Smooth muscle cell (in vitro differentiated cells): ENCODE data around the gene TNNT2. TPM values are rescaled to one million over a fixed set of nuclear protein-coding genes. Genes with fewer than 3 reads are reported as not detected.

Source experiments
- DNase-seq: peaks from one replicate; lab custom pipeline; 2025; ENCODE audit not compliant: unreplicated experiment; lab: John Stamatoyannopoulos, UW
- H2AFZ ChIP-seq: fragments of 200-600 bp; sonication (generic); 2 replicates; pipeline ENCODE4 v1.6.0; 2016; ENCODE audit warnings: antibody characterized with exemption, low read depth, mild to moderate bottlenecking
- H3F3A ChIP-seq: fragments of 200-600 bp; sonication (generic); 2 replicates; pipeline ENCODE4 v1.6.0; 2017; ENCODE audit warnings: antibody characterized with exemption, low read depth
- H3K27ac ChIP-seq: fragments of 200-600 bp; sonication (generic); 2 replicates; pipeline ENCODE4 v1.5.1; 2016; ENCODE audit warnings: low read depth, mild to moderate bottlenecking
- H3K27me3 ChIP-seq: fragments of 200-600 bp; sonication (generic); 2 replicates; pipeline ENCODE4 v1.6.1; 2016; ENCODE audit warnings: low read depth, mild to moderate bottlenecking
- H3K36me3 ChIP-seq: fragments of 200-600 bp; sonication (generic); 2 replicates; pipeline ENCODE4 v1.5.1; 2016; ENCODE audit warnings: low read depth
- H3K4me1 ChIP-seq: fragments of 200-600 bp; sonication (generic); 2 replicates; pipeline ENCODE4 v1.5.1; 2016; ENCODE audit warnings: low read depth
- H3K4me2 ChIP-seq: fragments of 200-600 bp; sonication (generic); 2 replicates; pipeline ENCODE4 v1.6.0; 2016; ENCODE audit warnings: mild to moderate bottlenecking
- H3K4me3 ChIP-seq: fragments of 200-600 bp; sonication (generic); 2 replicates; pipeline ENCODE4 v1.5.1; 2016; ENCODE audit warnings: mild to moderate bottlenecking
- H3K79me2 ChIP-seq: fragments of 200-600 bp; sonication (generic); 2 replicates; pipeline ENCODE4 v1.6.0; 2016; ENCODE audit warnings: low read depth, mild to moderate bottlenecking
- H3K9ac ChIP-seq: fragments of 200-600 bp; sonication (generic); 2 replicates; pipeline ENCODE4 v1.6.0; 2016; ENCODE audit warnings: low read depth
- H3K9me3 ChIP-seq: fragments of 200-600 bp; sonication (generic); replicated peaks from 2 replicates; pipeline ENCODE4 v1.5.1; 2016; ENCODE audit warnings: low read depth
- H4K20me1 ChIP-seq: fragments of 200-600 bp; sonication (generic); 2 replicates; pipeline ENCODE4 v1.6.0; 2016; ENCODE audit warnings: low read depth
- CTCF ChIP-seq: fragments of 200-600 bp; sonication (generic); IDR thresholded peaks from 2 replicates; pipeline ENCODE4 v1.5.1; 2017; ENCODE audit warnings: borderline replicate concordance, mild to moderate bottlenecking, antibody characterized with exemption; ENCODE audit not compliant: insufficient read depth, poor library complexity, severe bottlenecking
- WGBS: methylation state at CpG from one replicate; pipeline ENCODE4 v1.1.7; 2016; ENCODE audit warnings: low lambda C conversion rate; 5-methylcytosine and 5-hydroxymethylcytosine counted together
- polyA plus RNA-seq: library from polyadenylated mRNA; unstranded; fragments of >200 nt; fragmentation: Nextera tagmentation; extraction: Ambion mirVana; gene quantifications from 2 replicates; pipeline ENCODE4 v1.2.1, GENCODE V29; 2016
- total RNA-seq: library from RNA; depleted of rRNA; stranded (reverse); fragments of >200 nt; gene quantifications from 2 replicates; pipeline ENCODE4 v1.2.3, GENCODE V29; 2014

TNNT2 gene
- total and polyA plus RNA-seq, 2 experiments from 2014 or later, result 4.4 to 6.5 TPM

DNA sequence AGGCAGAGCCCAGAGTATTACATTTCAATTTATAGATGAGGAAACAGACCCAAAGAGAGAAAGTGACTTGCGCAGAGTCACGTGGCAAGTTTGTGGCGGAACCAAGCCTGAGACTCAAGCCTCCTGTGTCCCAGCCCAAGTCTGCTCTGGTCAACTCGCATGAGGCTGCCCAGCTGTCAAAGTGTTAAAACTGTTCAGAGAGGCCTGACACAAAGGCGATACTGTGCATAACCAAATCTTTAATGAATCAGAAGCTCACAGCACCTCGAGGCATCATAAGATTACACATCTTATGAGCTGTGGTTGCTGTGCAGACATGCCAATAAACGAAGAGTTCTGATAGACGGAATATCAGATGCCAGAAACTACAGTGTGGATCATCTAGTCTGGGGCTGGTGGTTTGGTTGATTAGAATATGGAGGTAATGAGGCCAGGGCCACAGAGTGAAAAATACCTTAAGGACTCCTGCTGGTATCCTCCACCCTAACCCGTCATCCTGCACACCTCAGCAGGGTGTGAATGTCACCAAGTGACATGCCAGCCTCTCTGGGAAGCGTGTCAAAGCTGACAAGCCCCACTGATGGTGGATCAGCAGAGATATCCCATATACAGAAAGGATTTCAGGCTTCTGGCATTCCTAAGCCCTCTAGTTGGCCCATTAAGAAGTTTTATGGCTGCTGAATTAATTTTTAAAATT lies 42.2 kb downstream of the TNNT2 start:
- Histone ChIP-seq H3K4me2 (no peak overlapping the region), H3K36me3 (no peaks in the 10 kb centered on the region), H3F3A (no peaks in the 10 kb centered on the region), H4K20me1 (no peaks in the 10 kb centered on the region), H3K27ac (peak overlapping the region; percentile 0), H3K79me2 (no peaks in the 10 kb centered on the region), H3K27me3 (no peaks in the 10 kb centered on the region), H3K4me1 (no peaks in the 10 kb centered on the region), H3K4me3 (no peak overlapping the region), H3K9me3 (no peaks in the 10 kb centered on the region), H2AFZ (no peak overlapping the region), H3K9ac (no peak overlapping the region)
- TF ChIP-seq CTCF, result no peak
- no peak for DNase-seq
- WGBS, result 52% methylated on average over 10 of the region's 10 CpGs

DNA sequence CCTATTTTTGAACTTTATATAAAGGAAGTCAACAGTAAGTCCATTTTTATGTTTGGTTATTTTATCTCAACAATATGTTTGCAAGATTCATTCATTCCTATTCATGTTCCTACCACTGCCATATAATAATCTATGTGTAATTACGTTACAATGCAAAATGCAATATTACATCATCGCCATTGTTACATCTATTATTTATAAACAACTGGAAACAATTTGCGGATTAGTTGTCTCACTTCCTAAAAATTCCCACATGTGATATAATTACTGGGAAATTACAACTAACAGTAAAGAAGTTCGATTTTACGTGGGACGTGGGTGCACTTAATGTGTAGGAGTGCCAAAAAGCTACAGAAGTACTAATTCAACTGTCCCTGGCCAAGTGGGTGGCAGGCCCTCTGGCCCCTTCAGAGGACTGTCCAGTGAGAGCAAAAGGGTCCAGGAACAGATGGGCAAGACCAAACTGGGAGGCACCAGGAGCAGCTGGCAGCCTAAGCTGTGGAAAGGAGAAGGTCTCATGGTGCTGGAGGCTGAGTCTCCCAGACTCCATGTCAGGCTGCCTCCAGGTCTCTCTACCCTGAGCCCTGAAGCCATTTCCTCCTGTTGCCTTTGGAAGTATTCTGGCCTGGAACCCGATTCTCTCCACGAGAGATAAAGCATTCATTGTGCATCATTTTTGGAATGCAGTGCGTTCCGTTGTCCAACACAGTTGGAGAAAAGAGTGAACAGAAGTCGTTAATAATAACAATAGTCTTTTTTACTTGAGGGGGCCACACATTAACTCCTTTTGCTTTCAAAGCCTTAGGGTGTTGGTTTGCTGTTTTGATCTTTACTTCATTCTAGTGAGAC lies 42.9 kb downstream of the TNNT2 start:
- DNase-seq, result no peak
- 85% methylated on average over 11 of the region's 11 CpGs for WGBS

GRCh38 chr1:201332616-201333335 lies 44.7 kb downstream of the TNNT2 start:
- no peak overlapping the region for H3K4me3 ChIP-seq
- H3K9ac ChIP-seq, result no peak overlapping the region
- no peaks in the 10 kb centered on the region for H3K4me1 ChIP-seq
- TF ChIP-seq CTCF, result no peak
- no peaks in the 10 kb centered on the region for H4K20me1 ChIP-seq
- H3K9me3 ChIP-seq, result no peaks in the 10 kb centered on the region
- H3K36me3 ChIP-seq, result no peaks in the 10 kb centered on the region
- H3K27me3 ChIP-seq, result no peaks in the 10 kb centered on the region
- H3F3A ChIP-seq, result peaks cover 8% of the 10 kb centered on the region
- H2AFZ ChIP-seq, result no peak overlapping the region
- no peak overlapping the region for H3K27ac ChIP-seq
- no peak for DNase-seq
- H3K79me2 ChIP-seq, result no peaks in the 10 kb centered on the region
- no peak overlapping the region for H3K4me2 ChIP-seq
- 94% methylated on average over 10 of the region's 10 CpGs for WGBS

More for the DNA sequence above, 42.9 kb downstream of the TNNT2 start:
- Histone ChIP-seq H3K79me2 (no peaks in the 10 kb centered on the region), H3K27ac (no peak overlapping the region), H3K4me2 (no peak overlapping the region), H3F3A (no peaks in the 10 kb centered on the region), H3K9me3 (no peaks in the 10 kb centered on the region), H4K20me1 (no peaks in the 10 kb centered on the region), H3K9ac (no peak overlapping the region), H2AFZ (no peak overlapping the region), H3K4me3 (no peak overlapping the region), H3K4me1 (no peaks in the 10 kb centered on the region), H3K27me3 (no peaks in the 10 kb centered on the region), H3K36me3 (no peaks in the 10 kb centered on the region)
- TF ChIP-seq CTCF, result no peak
